ENCODE measurements around the gene GNAS. TPM values are rescaled to one million over a fixed set of nuclear protein-coding genes. Genes with fewer than 3 reads are reported as not detected.
A peak's percentile ranks its signal among the peaks of the same experiment; 100 is the strongest.

The GNAS gene
- total RNA-seq, 2 experiments from 2014 or later: 638 to 913 TPM

GRCh38 chr20:58889334-58889760, 36.8 kb downstream of the GNAS start:
- no peak for DNase-seq (ENCODE audit: low spot score)
- intact Hi-C loops (cut with micrococcal nuclease; ENCODE audit: unreplicated experiment): no loop called here
- no peaks in the 10 kb centered on the region for H3K9me2 ChIP-seq (ENCODE audit: insufficient read depth, low read length)
- POLR2A ChIA-PET: interaction anchor here (1.4 kb wide), 1 partner anchor 154 kb away, joined by 6 read pairs; no protein-coding TSS in a partner anchor
- H3K79me2 ChIP-seq (ENCODE audit: insufficient read depth, low read depth, low read length): peaks cover 43% of the 10 kb centered on the region
- H3K36me3 ChIP-seq (ENCODE audit: insufficient read depth, low read length): peaks cover 12% of the 10 kb centered on the region
- peak overlapping the region; percentile 88 for H3K4me2 ChIP-seq (ENCODE audit: low read length)
- BruUV-seq (replicated peaks): no TSS peak
- peaks cover 51% of the 10 kb centered on the region for H3K4me1 ChIP-seq (ENCODE audit: insufficient read depth, low read length, poor library complexity, severe bottlenecking)
- H2AFZ ChIP-seq (ENCODE audit: low read length): no peak overlapping the region
- CTCF ChIA-PET (ENCODE audit: unreplicated experiment): no interaction called here
- peak overlapping the region; percentile 90 for H3K4me3 ChIP-seq (ENCODE audit: low read depth, low read length, poor library complexity, severe bottlenecking)
- H3K9me3 ChIP-seq (ENCODE audit: low read length): peaks cover 8% of the 10 kb centered on the region; the same call in 1 of the 2 replicates
- H4K20me1 ChIP-seq (ENCODE audit: insufficient read depth, low read length): peaks cover 13% of the 10 kb centered on the region
- TF ChIP-seq CTCF (conservative IDR thresholded peaks at IDR 0.05; ENCODE audit: low read length) (no peak), EZH2phosphoT487 (IDR thresholded peaks at IDR 0.05; ENCODE audit: borderline replicate concordance, low read depth, low read length) (no peak)
- H3K27ac ChIP-seq (ENCODE audit: low read depth, low read length, poor library complexity, severe bottlenecking): peak overlapping the region; percentile 84

DNA sequence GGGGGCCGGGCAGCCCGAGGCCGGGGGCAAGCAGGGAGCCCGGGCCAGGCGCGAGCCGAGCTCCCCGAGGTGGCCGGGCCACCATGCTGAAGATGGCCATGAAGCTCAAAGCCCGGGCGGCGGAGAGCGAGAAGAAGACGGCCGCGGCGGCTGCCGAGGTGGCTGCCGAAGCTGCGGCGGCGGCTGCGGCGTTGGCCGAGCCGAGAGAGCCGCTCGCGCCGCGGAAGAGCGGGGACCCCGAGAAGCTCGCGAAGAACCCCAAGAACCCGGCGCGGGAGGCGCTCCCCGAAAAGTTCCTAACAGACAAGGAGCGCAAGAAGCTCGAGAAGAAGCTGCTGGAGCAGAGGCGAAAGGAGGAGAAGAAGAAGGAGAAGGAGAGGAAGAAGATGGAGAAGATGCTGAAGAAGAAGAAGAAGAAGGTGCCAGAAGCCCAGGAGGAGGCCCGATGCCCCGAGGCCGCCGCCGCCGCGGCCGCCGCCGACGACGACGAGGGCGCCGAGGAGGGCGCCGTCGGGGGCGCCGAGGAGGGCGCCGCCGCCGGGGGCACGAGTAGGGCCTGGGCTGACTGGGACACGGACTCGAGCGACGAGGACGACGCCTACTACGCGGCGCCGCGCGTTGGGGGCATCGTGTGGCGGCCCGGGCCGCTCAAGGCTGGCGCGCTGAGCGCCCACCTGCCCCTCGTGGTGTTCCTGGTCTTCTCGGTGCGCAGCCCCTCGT, 37.4 kb downstream of the GNAS start:
- Histone ChIP-seq H3K36me3 (ENCODE audit: insufficient read depth, low read length) (peaks cover 18% of the 10 kb centered on the region), H3K4me1 (ENCODE audit: insufficient read depth, low read length, poor library complexity, severe bottlenecking) (peaks cover 57% of the 10 kb centered on the region), H2AFZ (ENCODE audit: low read length) (peak overlapping the region; percentile 63; the same call in 1 of the 2 replicates), H3K4me2 (ENCODE audit: low read length) (peak overlapping the region; percentile 88), H3K9me3 (ENCODE audit: low read length) (peaks cover 8% of the 10 kb centered on the region; the same call in 1 of the 2 replicates), H3K9me2 (ENCODE audit: insufficient read depth, low read length) (no peaks in the 10 kb centered on the region), H3K4me3 (ENCODE audit: low read depth, low read length, poor library complexity, severe bottlenecking) (peak overlapping the region; percentile 90), H4K20me1 (ENCODE audit: insufficient read depth, low read length) (peaks cover 19% of the 10 kb centered on the region), H3K79me2 (ENCODE audit: insufficient read depth, low read depth, low read length) (peaks cover 49% of the 10 kb centered on the region), H3K27ac (ENCODE audit: low read depth, low read length, poor library complexity, severe bottlenecking) (peak overlapping the region; percentile 84)
- DNase-seq (ENCODE audit: low spot score): peak; percentile 34
- ChIA-PET CTCF (ENCODE audit: unreplicated experiment) (no interaction called here), POLR2A (interaction anchor here (1.4 kb wide), 1 partner anchor 153 kb away, joined by 6 read pairs; no protein-coding TSS in a partner anchor)
- no TSS peak for BruUV-seq (replicated peaks)
- intact Hi-C loops (cut with micrococcal nuclease; ENCODE audit: unreplicated experiment): loop anchor here (5.0 kb wide), 2 partner anchors 92 to 277 kb away; partner anchors contain the start of gene NELFCD
- TF ChIP-seq EZH2phosphoT487 (IDR thresholded peaks at IDR 0.05; ENCODE audit: borderline replicate concordance, low read depth, low read length): no peak
- no peak for TF ChIP-seq CTCF (conservative IDR thresholded peaks at IDR 0.05; ENCODE audit: low read length)

All from OCI-LY7 (cell line).